HG03469 (cell line): Measurements from ENCODE around the gene SPTBN2.
A peak's percentile ranks its signal among the peaks of the same experiment; 100 is the strongest.

ENCODE experiments used
- ATAC-seq: cut with Tn5 transposase; IDR thresholded peaks from one replicate; pipeline ENCODE4 v1.9.1; 2021; ENCODE audit warnings: mild to moderate bottlenecking, moderate library complexity, moderate number of reproducible peaks; ENCODE audit not compliant: unreplicated experiment

The SPTBN2 gene

GRCh38 chr11:66686801-66687750, 41.9 kb downstream of the SPTBN2 start:
- no peak for ATAC-seq

GRCh38 chr11:66686100-66686785, 42.8 kb downstream of the SPTBN2 start:
- no peak for ATAC-seq

- ATAC-seq = no peak
These were observed 43.5 kb downstream of the SPTBN2 start for GRCh38 chr11:66685276-66686099.

- no peak for ATAC-seq
These were observed 44.4 kb downstream of the SPTBN2 start for GRCh38 chr11:66684635-66685034.

- no peak for ATAC-seq
These were observed 45.1 kb downstream of the SPTBN2 start for GRCh38 chr11:66683877-66684276.

- ATAC-seq = no peak
These were observed 47.9 kb downstream of the SPTBN2 start for GRCh38 chr11:66680966-66681645.

GRCh38 chr11:66677599-66678375, 51.2 kb downstream of the SPTBN2 start, which contains the start of gene RBM4B:
Gene RBM4B (minus strand): TSS chr11:66677887. CDS start chr11:66677079, 808 bp downstream.
- ATAC-seq = peak; percentile 70

GRCh38 chr11:66676931-66677598, 52.0 kb downstream of the SPTBN2 start:
- peak; percentile 13 for ATAC-seq

- no peak for ATAC-seq
These were observed 52.6 kb downstream of the SPTBN2 start for GRCh38 chr11:66676282-66676919.

GRCh38 chr11:66674964-66675602, 53.9 kb downstream of the SPTBN2 start:
- ATAC-seq = no peak

- no peak for ATAC-seq
These were observed 58.2 kb downstream of the SPTBN2 start for GRCh38 chr11:66670816-66671215.

GRCh38 chr11:66665369-66665768, 63.6 kb downstream of the SPTBN2 start:
- no peak for ATAC-seq

GRCh38 chr11:66663741-66664296, 65.2 kb downstream of the SPTBN2 start:
- ATAC-seq = no peak

GRCh38 chr11:66659763-66660162, 69.3 kb downstream of the SPTBN2 start:
- ATAC-seq = no peak

GRCh38 chr11:66653123-66653522, 75.9 kb downstream of the SPTBN2 start:
- no peak for ATAC-seq

- ATAC-seq = no peak
These were observed 76.4 kb downstream of the SPTBN2 start for GRCh38 chr11:66652651-66653050.

GRCh38 chr11:66651016-66651415, 78.0 kb downstream of the SPTBN2 start:
- no peak for ATAC-seq

- ATAC-seq = no peak
These were observed 79.1 kb downstream of the SPTBN2 start for GRCh38 chr11:66649903-66650302.
